Uterus (tissue), 4 donors: Measurements from ENCODE around the gene OCLN. TPM values are rescaled to one million over a fixed set of nuclear protein-coding genes. Genes with fewer than 3 reads are reported as not detected.
"Not testable (repeated sequence)": the region's sequence is repeated elsewhere in the genome, so short reads cannot be mapped to it uniquely, and the experiment has no call there.

Experiments used
- DNase-seq, 2 donors: peaks; one replicate each; pipeline ENCODE4 v3.0.0-alpha.2; 2019 to 2020
- H3K27ac ChIP-seq, 2 donors: fragments of 200-600 bp; sonication (generic); 1 replicate in 1 of 2; 2 replicates in 1 of 2; pipeline ENCODE4 v1.5.1; 2016 to 2018
- H3K27me3 ChIP-seq, 2 donors: fragments of 200-600 bp; sonication (generic); one replicate each; pipeline ENCODE4 v1.5.1; 2018 to 2019; ENCODE audit warnings: control low read depth in 1 of 2
- H3K36me3 ChIP-seq, 2 donors: fragments of 200-600 bp; sonication (generic); one replicate each; pipeline ENCODE4 v1.5.1; 2019; ENCODE audit warnings: control low read depth in 1 of 2
- H3K4me1 ChIP-seq, 2 donors: fragments of 200-600 bp; sonication (generic); one replicate each; pipeline ENCODE4 v1.5.1; 2018 to 2019; ENCODE audit warnings: control low read depth in 1 of 2
- H3K4me3 ChIP-seq, 2 donors: fragments of 200-600 bp; sonication (generic); 1 replicate in 1 of 2; 2 replicates in 1 of 2; pipeline ENCODE4 v1.5.1; 2018 to 2019; ENCODE audit warnings: mild to moderate bottlenecking in 1 of 2
- H3K9me3 ChIP-seq, 2 donors: fragments of 200-600 bp; sonication (generic); one replicate each; pipeline ENCODE4 v1.5.1; 2019; ENCODE audit warnings: control low read depth in 1 of 2
- POLR2A ChIP-seq, 2 donors: fragments of 450-650 bp; IDR thresholded peaks; one replicate each; pipeline ENCODE4 v1.6.1; 2016; ENCODE audit warnings: antibody characterized with exemption in 2 of 2, mild to moderate bottlenecking in 1 of 2, moderate library complexity in 1 of 2
- intact Hi-C: fragments of 100-400 bp; cut with DNase I; formaldehyde crosslinking; loops from one replicate; pipeline ENCODE4 v1.15.1; 2023; ENCODE audit warnings: low total_unique reads
- total RNA-seq, 4 donors: library from RNA; depleted of rRNA in 3 of 4; stranded (reverse); fragments of >200 nt in 3 of 4; gene quantifications; one replicate each; pipeline versions ENCODE4 v1.1.0 to v1.2.4, GENCODE V29; 2014 to 2023
- TF ChIP-seq, protein P1 (sequence below), 4 experiments: fragments of 200-600 bp in 2 of 4; fragments of 450-650 bp in 2 of 4; sonication (generic) in 2 of 4; IDR thresholded peaks; one replicate each; pipeline ENCODE4 v1.5.1; 2016 to 2019; ENCODE audit warnings: antibody characterized with exemption in 4 of 4, mild to moderate bottlenecking in 2 of 4, moderate library complexity in 1 of 4
- donor health status: DM: yes; HTN: yes; CAD: no.

OCLN gene
- total RNA-seq, 4 donors from 2014 or later = 3.9 to 29.5 (median 7.8) TPM

DNA sequence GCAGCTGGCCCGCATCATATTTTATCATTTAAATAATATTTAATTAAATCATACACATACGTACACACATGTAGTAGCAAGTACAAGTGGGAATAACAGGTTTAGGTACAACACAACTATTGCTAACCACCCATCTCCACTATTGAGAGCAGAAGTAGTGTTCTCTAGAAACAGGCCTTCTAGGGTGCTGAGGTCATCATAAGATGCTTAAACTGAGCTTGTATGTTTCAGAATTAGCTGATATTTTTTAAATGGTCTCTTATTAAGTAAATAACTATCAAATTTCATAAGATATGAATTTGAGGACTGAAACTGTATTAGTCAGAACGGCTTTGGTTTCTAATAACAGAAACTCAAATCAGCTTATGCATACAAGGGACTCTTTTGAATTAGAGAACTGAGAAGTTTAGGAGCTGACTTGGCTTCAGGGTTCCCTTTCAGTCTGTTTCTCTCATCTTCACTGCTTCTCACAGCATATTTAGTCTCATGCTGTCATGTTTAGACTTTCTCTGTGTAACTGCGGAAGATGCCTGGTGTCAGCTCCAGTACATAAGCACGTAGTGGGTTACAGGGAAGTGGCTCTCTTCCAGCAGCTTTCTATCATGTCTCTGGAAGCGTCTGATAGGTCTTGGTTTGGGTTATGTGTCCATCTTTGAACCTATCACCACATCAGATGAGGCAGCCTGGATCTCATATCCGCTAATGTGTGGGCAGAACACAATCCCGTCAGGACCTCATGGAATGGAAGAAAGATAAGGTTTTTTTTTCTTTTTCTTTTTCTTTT, 25.0 kb upstream of the OCLN start:
- no peak overlapping the region for H3K27ac ChIP-seq
- no peak for DNase-seq
- TF ChIP-seq POLR2A (IDR thresholded peaks at IDR 0.05) = no peak
- TF ChIP-seq, protein P1, sequence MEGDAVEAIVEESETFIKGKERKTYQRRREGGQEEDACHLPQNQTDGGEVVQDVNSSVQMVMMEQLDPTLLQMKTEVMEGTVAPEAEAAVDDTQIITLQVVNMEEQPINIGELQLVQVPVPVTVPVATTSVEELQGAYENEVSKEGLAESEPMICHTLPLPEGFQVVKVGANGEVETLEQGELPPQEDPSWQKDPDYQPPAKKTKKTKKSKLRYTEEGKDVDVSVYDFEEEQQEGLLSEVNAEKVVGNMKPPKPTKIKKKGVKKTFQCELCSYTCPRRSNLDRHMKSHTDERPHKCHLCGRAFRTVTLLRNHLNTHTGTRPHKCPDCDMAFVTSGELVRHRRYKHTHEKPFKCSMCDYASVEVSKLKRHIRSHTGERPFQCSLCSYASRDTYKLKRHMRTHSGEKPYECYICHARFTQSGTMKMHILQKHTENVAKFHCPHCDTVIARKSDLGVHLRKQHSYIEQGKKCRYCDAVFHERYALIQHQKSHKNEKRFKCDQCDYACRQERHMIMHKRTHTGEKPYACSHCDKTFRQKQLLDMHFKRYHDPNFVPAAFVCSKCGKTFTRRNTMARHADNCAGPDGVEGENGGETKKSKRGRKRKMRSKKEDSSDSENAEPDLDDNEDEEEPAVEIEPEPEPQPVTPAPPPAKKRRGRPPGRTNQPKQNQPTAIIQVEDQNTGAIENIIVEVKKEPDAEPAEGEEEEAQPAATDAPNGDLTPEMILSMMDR (IDR thresholded peaks at IDR 0.05) = no peak
- H3K4me1 ChIP-seq = no peaks in the 10 kb centered on the region
- intact Hi-C loops = no loop called here
- H3K36me3 ChIP-seq = no peaks in the 10 kb centered on the region
- H3K9me3 ChIP-seq = no peaks in the 10 kb centered on the region
- H3K4me3 ChIP-seq = no peak overlapping the region
- H3K27me3 ChIP-seq = no peaks in the 10 kb centered on the region

- Histone ChIP-seq H3K9me3 (no peaks in the 10 kb centered on the region), H3K4me1 (no peaks in the 10 kb centered on the region), H3K4me3 (no peak overlapping the region), H3K27me3 (no peaks in the 10 kb centered on the region), H3K27ac (no peak overlapping the region), H3K36me3 (no peaks in the 10 kb centered on the region)
- no peak for DNase-seq
- TF ChIP-seq, protein P1 (IDR thresholded peaks at IDR 0.05) = no peak
- no peak for TF ChIP-seq POLR2A (IDR thresholded peaks at IDR 0.05)
- intact Hi-C loops = no loop called here
Measured at GRCh38 chr5:69468631-69469030, 24.0 kb upstream of the OCLN start.

- H3K4me3 ChIP-seq, H3K27me3 ChIP-seq, H3K4me1 ChIP-seq, DNase-seq, H3K9me3 ChIP-seq, intact Hi-C loops, H3K27ac ChIP-seq, H3K36me3 ChIP-seq: not testable (repeated sequence)
Measured at GRCh38 chr5:69471516-69471915, 21.1 kb upstream of the OCLN start.

- H3K9me3 ChIP-seq, intact Hi-C loops, H3K4me3 ChIP-seq, DNase-seq, H3K27me3 ChIP-seq, H3K27ac ChIP-seq, H3K4me1 ChIP-seq, H3K36me3 ChIP-seq: not testable (repeated sequence)
Measured at GRCh38 chr5:69472535-69473143, 20.0 kb upstream of the OCLN start.

DNA sequence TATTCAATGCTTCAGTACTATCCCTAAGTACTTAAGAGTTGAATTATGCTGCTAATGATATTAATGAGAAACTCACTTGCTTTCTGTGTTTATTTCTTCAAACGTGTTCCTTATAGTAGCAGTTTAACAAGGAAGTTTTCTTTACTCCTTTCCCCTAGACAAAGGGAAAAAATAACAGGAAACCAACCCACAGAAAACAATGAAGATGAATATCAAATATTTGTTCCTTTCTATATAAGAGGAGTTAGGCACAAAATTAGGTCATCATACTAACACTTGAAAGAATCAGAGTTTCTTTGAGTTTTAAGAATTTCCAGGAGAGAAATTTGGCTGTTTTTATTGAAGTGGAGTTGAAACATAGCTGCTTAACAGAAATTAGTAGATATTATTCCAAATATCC, 15.4 kb upstream of the OCLN start:
- TF ChIP-seq POLR2A (IDR thresholded peaks at IDR 0.05) = no peak
- TF ChIP-seq, protein P1 (IDR thresholded peaks at IDR 0.05) = no peak
- DNase-seq = no peak
- Histone ChIP-seq H3K9me3 (no peaks in the 10 kb centered on the region), H3K36me3 (no peaks in the 10 kb centered on the region), H3K27me3 (no peaks in the 10 kb centered on the region), H3K27ac (no peak overlapping the region), H3K4me3 (no peak overlapping the region), H3K4me1 (no peaks in the 10 kb centered on the region)
- intact Hi-C loops = no loop called here

- H3K9me3 ChIP-seq, H3K4me3 ChIP-seq, intact Hi-C loops: not testable (repeated sequence)
Measured at GRCh38 chr5:69478296-69478695, 14.3 kb upstream of the OCLN start.

More at GRCh38 chr5:69478296-69478695, 14.3 kb upstream of the OCLN start:
- DNase-seq, H3K4me1 ChIP-seq, H3K27me3 ChIP-seq, H3K36me3 ChIP-seq, H3K27ac ChIP-seq: not testable (repeated sequence)
